DOHH2 (cell line): ENCODE data around the gene NPAP1.

Experiments
- H3F3A ChIP-seq: fragments of 200-600 bp; sonication (generic), shearing (Covaris generic); 2 replicates; pipeline ENCODE4 v1.6.0; 2016; ENCODE audit warnings: antibody characterized with exemption, mild to moderate bottlenecking; ENCODE audit not compliant: control insufficient read depth, insufficient read depth
- H3K27ac ChIP-seq: fragments of 200-600 bp; sonication (generic); 2 replicates; pipeline ENCODE4 v1.5.1; 2014; ENCODE audit warnings: low read depth, mild to moderate bottlenecking, low read length, moderate library complexity
- H3K27me3 ChIP-seq: fragments of 200-600 bp; sonication (generic); 2 replicates; pipeline ENCODE4 v1.6.1; 2014; ENCODE audit warnings: mild to moderate bottlenecking, low read length, mixed read lengths; ENCODE audit not compliant: control insufficient read depth
- H3K36me3 ChIP-seq: fragments of 200-600 bp; sonication (generic); 2 replicates; pipeline ENCODE4 v1.6.1; 2014; ENCODE audit warnings: mild to moderate bottlenecking, low read length, moderate library complexity, mixed read lengths; ENCODE audit not compliant: control insufficient read depth
- H3K4me1 ChIP-seq: fragments of 200-600 bp; sonication (generic); 2 replicates; pipeline ENCODE4 v1.6.1; 2014; ENCODE audit warnings: mild to moderate bottlenecking, low read length, mixed read lengths; ENCODE audit not compliant: control insufficient read depth
- H3K4me2 ChIP-seq: fragments of 200-600 bp; sonication (generic); 2 replicates; pipeline ENCODE4 v1.6.0; 2014; ENCODE audit warnings: mild to moderate bottlenecking, low read length, moderate library complexity
- H3K4me3 ChIP-seq: fragments of 200-600 bp; sonication (generic); 2 replicates; pipeline ENCODE4 v1.5.1; 2014; ENCODE audit warnings: mild to moderate bottlenecking, low read length, mixed read lengths
- H3K79me2 ChIP-seq: fragments of 200-600 bp; sonication (generic); 2 replicates; pipeline ENCODE4 v1.6.1; 2014; ENCODE audit warnings: mild to moderate bottlenecking, low read length, mixed read lengths; ENCODE audit not compliant: control insufficient read depth
- H3K9me2 ChIP-seq: fragments of 200-600 bp; sonication (generic); replicated peaks from 2 replicates; pipeline ENCODE4 v1.6.1; 2014; ENCODE audit warnings: mild to moderate bottlenecking, low read length, mixed read lengths; ENCODE audit not compliant: control insufficient read depth
- H3K9me3 ChIP-seq: fragments of 200-600 bp; sonication (generic); 2 replicates; pipeline ENCODE4 v1.6.1; 2014; ENCODE audit warnings: antibody characterized with exemption, low read length, mixed read lengths; ENCODE audit not compliant: control insufficient read depth, insufficient read depth
- H4K20me1 ChIP-seq: fragments of 200-600 bp; sonication (generic); 2 replicates; pipeline ENCODE4 v1.6.0; 2014; ENCODE audit warnings: low read depth, mild to moderate bottlenecking, antibody characterized with exemption, low read length, moderate library complexity; ENCODE audit not compliant: control insufficient read depth, insufficient read depth
- CTCF ChIP-seq: fragments of 200-600 bp; sonication (generic); IDR thresholded peaks from one replicate; pipeline ENCODE4 v1.5.1; 2014; ENCODE audit warnings: antibody characterized with exemption, mild to moderate bottlenecking, low read depth, low read length; ENCODE audit not compliant: poor library complexity, severe bottlenecking
- EZH2phosphoT487 ChIP-seq: fragments of 200-600 bp; sonication (generic); IDR thresholded peaks from 2 replicates; pipeline ENCODE4 v1.6.1; 2017; ENCODE audit warnings: borderline replicate concordance, mild to moderate bottlenecking, antibody characterized with exemption, low read length, moderate library complexity, mixed read lengths

NPAP1 gene

GRCh38 chr15:24645627-24646026 lies 29.9 kb upstream of the NPAP1 start:
- TF ChIP-seq EZH2phosphoT487 (no peak), CTCF (no peak)
- Histone ChIP-seq H3F3A (no peaks in the 10 kb centered on the region), H3K4me1 (no peaks in the 10 kb centered on the region), H3K4me3 (no peak overlapping the region), H3K9me2 (no peaks in the 10 kb centered on the region), H3K4me2 (no peak overlapping the region), H3K36me3 (no peaks in the 10 kb centered on the region), H3K27me3 (no peaks in the 10 kb centered on the region), H3K79me2 (no peaks in the 10 kb centered on the region), H4K20me1 (no peaks in the 10 kb centered on the region), H3K27ac (no peak overlapping the region), H3K9me3 (peaks cover 12% of the 10 kb centered on the region; the same call in 1 of the 2 replicates)

GRCh38 chr15:24659622-24660021 lies 16.0 kb upstream of the NPAP1 start:
- Histone ChIP-seq H3K27me3 (no peaks in the 10 kb centered on the region), H3K79me2 (no peaks in the 10 kb centered on the region), H3K4me2 (no peak overlapping the region), H3K4me3 (no peak overlapping the region), H3K4me1 (no peaks in the 10 kb centered on the region), H3F3A (no peaks in the 10 kb centered on the region), H3K9me3 (no peaks in the 10 kb centered on the region), H3K36me3 (no peaks in the 10 kb centered on the region), H4K20me1 (no peaks in the 10 kb centered on the region), H3K27ac (no peak overlapping the region), H3K9me2 (no peaks in the 10 kb centered on the region)
- TF ChIP-seq CTCF: no peak
- no peak for TF ChIP-seq EZH2phosphoT487

GRCh38 chr15:24662991-24663390 lies 12.6 kb upstream of the NPAP1 start:
- no peaks in the 10 kb centered on the region for H4K20me1 ChIP-seq
- H3K27me3 ChIP-seq: no peaks in the 10 kb centered on the region

More at GRCh38 chr15:24662991-24663390, 12.6 kb upstream of the NPAP1 start:
- Histone ChIP-seq H3F3A (no peaks in the 10 kb centered on the region), H3K4me3 (no peak overlapping the region), H3K79me2 (no peaks in the 10 kb centered on the region), H3K9me3 (no peaks in the 10 kb centered on the region; the same call in 1 of the 2 replicates), H3K36me3 (no peaks in the 10 kb centered on the region), H3K9me2 (no peaks in the 10 kb centered on the region), H3K27ac (no peak overlapping the region), H3K4me1 (no peaks in the 10 kb centered on the region), H3K4me2 (no peak overlapping the region)
- no peak for TF ChIP-seq EZH2phosphoT487
- TF ChIP-seq CTCF: no peak
